Stimulated activated CD4-positive, alpha-beta T cell treated with anti-CD3 and anti-CD28 coated beads, Interleukin-1b, Interleukin-23, amount 100 ng/mL, for 4 hours (primary cell): Measurements from ENCODE around the gene ANK3.

Experiments
- DNase-seq, 2 donors: peaks; one replicate each; pipeline ENCODE4 v3.0.0-alpha.2; 2020; ENCODE audit warnings: low read depth in 2 of 2

The ANK3 gene

GRCh38 chr10:60413306-60414012, 23.8 kb upstream of the ANK3 start:
- DNase-seq, result no peak

DNA sequence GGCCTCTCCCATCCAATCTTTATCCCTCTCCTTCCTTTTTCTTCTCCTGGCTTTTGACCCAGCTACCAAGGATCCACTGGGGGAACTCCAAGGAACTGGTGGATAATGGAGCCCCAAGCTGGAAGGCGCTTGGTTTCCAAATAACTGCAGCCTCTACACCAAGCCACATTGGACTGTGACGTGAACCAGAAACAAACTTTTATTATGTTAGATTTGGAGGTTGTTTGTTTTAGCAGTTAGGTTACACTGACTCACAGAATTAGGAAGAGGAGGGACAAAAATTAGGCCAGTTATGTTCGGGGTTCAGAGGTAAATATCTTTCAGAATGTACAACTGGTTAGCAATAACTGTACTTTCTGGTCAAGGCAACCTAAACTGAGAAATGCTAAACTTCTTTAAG, 21.3 kb upstream of the ANK3 start:
- DNase-seq, result no peak

DNA sequence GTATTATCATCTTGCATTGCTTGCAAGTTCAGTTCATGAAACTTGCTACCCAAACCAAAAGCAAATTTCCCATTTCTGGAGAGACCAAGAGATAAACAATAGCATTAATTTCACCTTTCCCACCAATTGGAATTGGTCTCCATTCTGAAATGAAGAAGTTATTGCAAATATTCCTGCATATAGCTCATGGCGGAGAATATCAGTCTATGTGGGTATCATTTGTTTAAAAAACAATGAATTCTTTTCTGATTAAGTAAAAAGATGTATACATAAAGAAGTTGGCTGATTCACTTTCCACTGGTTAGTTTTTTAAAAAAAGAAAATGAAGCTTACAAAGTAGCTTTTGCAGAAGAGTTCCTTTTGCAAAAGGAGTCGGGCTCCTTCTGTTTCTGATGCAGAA, 19.5 kb upstream of the ANK3 start:
- DNase-seq, result no peak

- no peak for DNase-seq
These were observed 16.5 kb upstream of the ANK3 start for GRCh38 chr10:60406182-60406581.

- no peak for DNase-seq
These were observed 15.5 kb upstream of the ANK3 start for GRCh38 chr10:60405172-60405571.

DNA sequence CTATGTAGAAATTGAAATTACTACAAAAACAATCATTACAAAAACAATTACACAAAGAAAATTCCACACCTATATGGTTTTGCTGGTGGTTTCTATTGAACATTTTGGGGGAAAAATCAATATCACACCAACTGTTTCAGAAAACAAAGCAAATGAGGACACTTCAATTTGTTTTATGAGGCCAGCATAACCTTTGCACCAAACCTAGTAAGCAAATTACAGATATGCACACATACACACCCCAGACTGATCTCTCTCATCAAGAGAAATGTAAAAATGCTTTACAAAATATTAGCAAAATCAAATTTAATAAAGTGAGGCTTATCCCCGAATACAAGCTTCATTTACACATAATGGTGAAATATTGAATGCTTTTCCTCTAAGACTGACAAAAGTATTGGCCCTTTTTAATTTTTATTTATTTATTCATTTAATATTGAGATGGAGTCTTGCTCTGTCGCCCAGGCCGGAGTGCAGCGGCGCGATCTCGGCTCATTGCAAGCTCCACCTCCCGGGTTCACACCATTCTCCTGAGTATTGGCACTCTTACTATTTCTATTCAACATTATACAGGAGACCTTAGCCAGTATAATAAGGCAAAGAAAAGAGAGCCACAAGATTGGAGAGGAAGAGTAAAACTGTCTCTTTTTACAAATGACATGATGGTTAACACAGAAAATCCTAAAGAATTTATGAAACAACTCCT, 13.6 kb upstream of the ANK3 start:
- no peak for DNase-seq

DNA sequence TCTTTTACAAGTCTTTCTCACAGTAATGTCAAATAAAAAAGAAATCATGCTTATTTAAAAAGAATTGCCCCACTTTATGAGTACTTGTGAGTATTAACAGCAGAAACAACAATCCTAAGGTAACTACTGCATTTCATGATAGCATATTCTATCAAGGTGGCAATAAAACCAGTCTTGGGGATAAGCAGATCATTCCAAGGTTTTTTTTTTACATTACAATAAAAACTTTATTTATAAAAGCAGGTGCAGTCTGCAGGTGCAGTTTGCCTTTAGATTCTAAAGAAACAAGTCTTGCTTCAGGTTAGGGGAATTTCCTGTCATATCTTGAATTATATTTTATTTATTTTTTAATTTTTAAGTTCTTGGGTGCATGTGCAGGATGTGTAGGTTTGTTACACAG, 10.7 kb upstream of the ANK3 start:
- no peak for DNase-seq

DNA sequence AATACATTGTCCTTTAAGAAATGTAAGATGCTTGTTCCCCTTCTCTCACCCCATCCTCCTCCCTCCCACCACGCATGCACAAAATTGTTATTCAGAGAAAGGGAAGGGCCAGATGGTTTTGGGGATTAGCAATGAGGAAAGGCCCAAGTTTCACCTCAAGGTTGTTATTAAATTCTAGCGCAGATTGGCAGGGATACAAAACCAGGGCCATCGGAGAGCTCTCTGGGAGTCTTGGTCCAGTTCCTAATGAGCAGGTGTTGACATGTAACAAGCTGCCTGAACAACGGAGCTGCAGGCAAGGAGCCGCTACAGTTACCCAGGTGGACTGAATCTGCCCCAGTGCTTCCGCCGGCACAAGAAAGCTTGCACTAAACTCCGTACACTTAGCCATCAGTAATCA, 9.7 kb upstream of the ANK3 start:
- no peak for DNase-seq

DNA sequence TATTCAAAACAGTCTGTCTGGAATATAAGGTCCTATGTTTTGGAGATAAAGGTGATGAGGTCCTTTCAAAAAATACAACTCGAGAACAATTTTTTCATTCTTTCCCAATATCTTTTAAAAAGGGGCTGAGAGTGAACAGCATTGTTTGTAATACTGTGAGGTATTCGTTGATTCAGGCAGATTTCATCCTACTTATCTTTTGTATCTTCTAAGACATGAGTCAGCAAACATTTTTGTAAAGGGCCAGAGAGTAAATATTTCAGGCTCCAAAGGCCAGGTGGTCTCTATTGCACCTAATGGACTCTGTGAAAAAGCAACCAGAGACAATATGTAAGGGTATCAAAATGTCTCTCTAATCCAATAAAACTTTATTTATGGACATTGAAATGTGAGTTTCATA, 8.1 kb upstream of the ANK3 start:
- no peak for DNase-seq

DNA sequence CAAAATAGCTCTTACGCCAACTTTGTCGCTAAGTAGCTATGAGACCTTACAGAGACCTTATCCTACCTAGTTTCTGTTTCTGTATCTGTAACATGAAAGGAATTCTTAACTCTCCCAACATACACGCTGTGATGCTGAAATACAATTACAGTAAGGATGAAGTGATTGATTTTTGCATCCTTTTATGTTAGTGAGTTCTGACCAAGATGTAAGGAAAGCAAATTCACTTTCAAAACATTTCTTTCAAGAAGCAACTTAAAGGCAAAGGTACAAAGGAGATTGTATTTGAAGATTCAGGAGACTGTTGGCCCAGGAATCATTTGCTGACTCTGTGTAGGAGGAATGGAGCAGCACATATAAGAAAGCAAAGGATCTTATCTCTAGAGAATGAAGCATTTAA, 7.1 kb upstream of the ANK3 start:
- DNase-seq, result no peak

DNA sequence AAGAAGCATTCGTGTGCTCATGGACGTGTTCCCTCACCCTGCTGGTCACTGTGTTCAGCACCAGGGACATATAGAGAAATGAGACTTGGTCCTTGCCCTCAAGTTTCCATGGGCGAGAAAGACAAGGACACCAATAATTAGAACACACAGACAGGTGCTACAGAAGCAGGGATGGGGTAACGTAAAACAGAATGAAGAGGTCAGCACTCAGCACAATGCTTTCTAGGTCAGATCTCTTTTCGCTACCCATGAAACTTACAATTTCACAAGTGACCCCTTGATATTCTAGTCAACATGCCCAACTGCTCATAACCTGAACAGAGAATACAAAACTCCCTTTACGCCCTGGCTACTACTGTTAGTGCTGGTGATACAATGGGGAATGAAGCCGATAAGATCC, 6.0 kb upstream of the ANK3 start:
- no peak for DNase-seq

DNA sequence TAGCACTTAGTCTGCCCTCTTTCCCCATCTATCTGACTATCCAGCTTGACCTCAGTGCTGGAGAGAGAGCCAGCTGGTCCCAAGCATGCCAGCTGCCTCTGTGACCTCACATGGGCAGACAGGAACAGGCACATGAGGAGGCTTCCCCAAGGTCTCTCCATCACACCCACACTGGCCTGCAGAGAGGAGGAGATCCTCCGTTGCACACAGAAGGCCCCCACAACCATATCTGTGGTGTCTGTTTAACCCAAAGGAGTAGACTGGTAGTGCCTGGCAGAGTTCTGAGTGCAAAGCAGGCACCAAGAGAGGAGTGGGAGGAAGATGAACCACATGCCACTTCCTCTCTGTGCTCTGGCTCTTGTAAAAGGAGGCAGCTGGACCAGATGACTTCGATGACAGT, 4.8 kb upstream of the ANK3 start:
- no peak for DNase-seq

- DNase-seq, result no peak
These were observed 550 bp upstream of the ANK3 start for GRCh38 chr10:60390224-60390626.

- no peak for DNase-seq
These were observed 870 bp downstream of the ANK3 start for GRCh38 chr10:60388709-60389301.

GRCh38 chr10:60388116-60388625, 1.5 kb downstream of the ANK3 start:
- DNase-seq, result no peak

GRCh38 chr10:60387531-60387930, 2.1 kb downstream of the ANK3 start:
- no peak for DNase-seq

GRCh38 chr10:60385399-60385738, 4.3 kb downstream of the ANK3 start:
- no peak for DNase-seq

- no peak for DNase-seq
These were observed 4.8 kb downstream of the ANK3 start for GRCh38 chr10:60384708-60385398.

DNA sequence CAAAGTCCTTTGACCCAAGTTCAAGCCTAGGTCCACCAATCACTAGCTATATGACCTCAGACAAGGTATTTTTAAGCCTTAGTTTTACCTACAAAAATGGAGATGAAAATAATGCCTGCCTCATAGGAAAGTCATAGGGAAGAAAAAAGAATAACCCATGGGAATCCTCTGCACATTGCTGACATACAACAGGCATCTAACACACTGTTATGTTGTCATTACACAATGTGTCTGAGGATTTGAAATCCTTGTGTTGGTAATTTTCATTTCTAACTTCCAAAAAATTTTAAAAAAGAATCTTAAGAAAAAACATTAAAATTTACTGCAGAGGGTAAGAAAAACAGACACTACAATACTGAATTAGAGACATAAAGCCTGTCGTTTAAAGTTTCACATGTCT, 5.7 kb downstream of the ANK3 start:
- no peak for DNase-seq

GRCh38 chr10:60382946-60383681, 6.6 kb downstream of the ANK3 start:
- DNase-seq, result no peak

GRCh38 chr10:60380781-60381180, 8.9 kb downstream of the ANK3 start:
- no peak for DNase-seq

GRCh38 chr10:60377955-60378354, 11.7 kb downstream of the ANK3 start:
- DNase-seq, result no peak
